ENCODE results near the gene BRD3OS.
A peak's percentile ranks its signal among the peaks of the same experiment; 100 is the strongest.

BRD3OS gene

DNA sequence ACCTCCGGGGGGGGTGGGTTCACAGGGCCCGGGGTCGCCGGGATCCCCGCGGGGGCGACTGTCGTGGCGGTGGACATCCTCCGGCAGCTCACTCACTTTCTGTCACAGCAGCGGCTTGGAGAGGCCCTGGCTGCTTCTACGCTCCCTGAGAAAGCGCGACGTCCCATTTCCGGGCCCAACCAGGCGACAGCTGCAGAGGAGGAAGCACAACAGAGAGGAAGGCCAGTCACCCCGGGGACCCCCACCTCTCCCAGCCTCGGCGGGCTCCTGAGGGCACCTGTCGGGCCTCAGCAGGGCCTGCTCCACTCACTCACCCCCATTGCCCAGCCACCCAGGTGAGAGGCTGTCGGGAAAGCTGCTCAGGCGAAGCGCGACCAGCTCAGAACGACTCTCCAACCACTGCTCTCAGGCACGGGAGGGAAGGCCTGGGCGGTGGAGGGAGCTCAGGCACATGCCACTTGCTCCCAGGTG is 28.2 kb downstream of the BRD3OS start:
- H2BK15ac ChIP-seq (ENCODE audit: low read depth, poor library complexity, severe bottlenecking), result no peak overlapping the region
- no peak overlapping the region for H3K4me2 ChIP-seq (ENCODE audit: low read length, poor library complexity, severe bottlenecking)
- H3K27ac ChIP-seq (ENCODE audit: low read length, poor library complexity, severe bottlenecking), result no peak overlapping the region
- H2AFZ ChIP-seq (ENCODE audit: low read depth, low read length), result no peak overlapping the region
- H3K14ac ChIP-seq (ENCODE audit: low read length in 2 of 2), result peak overlapping the region in 1 of 2 experiments; percentile 19
- H3K9ac ChIP-seq (ENCODE audit: low read length), result no peak overlapping the region
- no peak overlapping the region for H3K4me3 ChIP-seq (ENCODE audit: insufficient read depth in 1 of 2, low read depth in 1 of 2, low read length in 2 of 2)
- H3K9me3 ChIP-seq (ENCODE audit: control insufficient read depth, low read length), result no peaks in the 10 kb centered on the region
- H3K4me1 ChIP-seq (ENCODE audit: control insufficient read depth, insufficient read depth, low read depth, low read length), result peaks cover 43% of the 10 kb centered on the region
- no peak overlapping the region for H3K23ac ChIP-seq (ENCODE audit: low read length in 2 of 2)
- H4K8ac ChIP-seq (ENCODE audit: low read length), result no peak overlapping the region
- whole genome bisulfite sequencing, result 91% methylated on average over 28 of the region's 28 CpGs
- H3K27me3 ChIP-seq (ENCODE audit: control insufficient read depth in 1 of 2, insufficient read depth in 1 of 2, low read length in 2 of 2), result no peaks in the 10 kb centered on the region
- no peak overlapping the region for H2BK120ac ChIP-seq (ENCODE audit: low read depth, low read length)
- no peak for DNase-seq
- H2AK5ac ChIP-seq (ENCODE audit: low read length, severe bottlenecking), result no peak overlapping the region
- no peak overlapping the region for H2BK5ac ChIP-seq (ENCODE audit: low read depth, low read length, poor library complexity, severe bottlenecking)
- no peak overlapping the region for H3K18ac ChIP-seq (ENCODE audit: low read depth in 1 of 2, low read length in 2 of 2)
- peaks cover 43 to 78% of the 10 kb centered on the region in 2 experiments for H3K36me3 ChIP-seq (ENCODE audit: control insufficient read depth in 1 of 2, insufficient read depth in 2 of 2, low read depth in 1 of 2, low read length in 2 of 2)
- no peak overlapping the region for H2BK12ac ChIP-seq (ENCODE audit: low read length in 2 of 2)
- peaks cover 51% of the 10 kb centered on the region for H3K79me1 ChIP-seq (replicated peaks; ENCODE audit: low read length, poor library complexity, severe bottlenecking)
- no peak overlapping the region for H4K91ac ChIP-seq (ENCODE audit: low read length)
- H3K4ac ChIP-seq (ENCODE audit: low read depth in 1 of 2, low read length in 2 of 2), result no peak overlapping the region

DNA sequence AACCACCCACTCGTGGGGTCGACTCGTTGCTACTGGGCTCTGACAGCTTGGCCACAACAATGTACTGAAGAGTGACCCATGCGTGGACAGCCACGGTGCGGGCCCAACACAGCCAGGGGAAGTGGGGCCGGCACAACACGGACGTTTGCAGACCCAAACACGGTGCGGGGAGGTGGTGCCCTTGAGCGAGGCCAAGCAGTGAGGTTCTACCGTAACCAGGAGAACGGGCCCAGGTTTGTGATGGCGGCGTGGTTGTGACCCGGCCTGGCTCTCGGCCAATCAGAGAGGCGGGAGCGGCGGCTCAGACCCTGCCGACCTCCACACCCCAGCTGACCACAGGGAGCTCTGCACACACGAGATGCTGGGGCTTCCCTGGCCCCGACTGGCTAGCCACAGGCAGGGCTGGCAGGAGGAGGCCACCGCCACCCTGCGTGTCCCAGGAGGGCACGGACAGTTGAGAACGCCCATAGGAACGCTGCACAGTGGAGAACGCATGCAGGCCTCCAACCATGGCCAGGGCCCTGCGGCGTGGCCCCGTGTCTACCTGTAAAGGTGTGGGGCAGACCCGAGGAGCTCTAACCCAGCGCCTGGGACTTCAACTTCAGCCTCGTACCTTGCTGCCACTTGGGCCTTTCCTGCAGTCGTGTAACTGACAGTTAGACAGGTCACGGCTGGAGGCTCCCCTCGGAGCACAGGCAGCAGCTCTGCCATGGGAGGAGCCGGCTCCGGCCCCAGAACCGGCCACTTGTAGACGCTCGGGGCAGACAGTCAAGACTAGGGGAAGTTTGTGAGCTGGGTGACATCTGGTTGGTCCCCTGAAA is 28.9 kb downstream of the BRD3OS start:
- H3K4me3 ChIP-seq (ENCODE audit: insufficient read depth in 1 of 2, low read depth in 1 of 2, low read length in 2 of 2), result no peak overlapping the region
- no peak overlapping the region for H3K23ac ChIP-seq (ENCODE audit: low read length in 2 of 2)
- H4K91ac ChIP-seq (ENCODE audit: low read length), result no peak overlapping the region
- H3K14ac ChIP-seq (ENCODE audit: low read length in 2 of 2), result peak overlapping the region in 1 of 2 experiments; percentile 19
- no peaks in the 10 kb centered on the region for H3K9me3 ChIP-seq (ENCODE audit: control insufficient read depth, low read length)
- 94% methylated on average over 41 of the region's 44 CpGs for WGBS
- no peak for DNase-seq
- no peak overlapping the region for H2BK15ac ChIP-seq (ENCODE audit: low read depth, poor library complexity, severe bottlenecking)
- H2BK12ac ChIP-seq (ENCODE audit: low read length in 2 of 2), result no peak overlapping the region
- H3K9ac ChIP-seq (ENCODE audit: low read length), result no peak overlapping the region
- no peaks in the 10 kb centered on the region for H3K27me3 ChIP-seq (ENCODE audit: control insufficient read depth in 1 of 2, insufficient read depth in 1 of 2, low read length in 2 of 2)
- H3K27ac ChIP-seq (ENCODE audit: low read length, poor library complexity, severe bottlenecking), result no peak overlapping the region
- H3K4me2 ChIP-seq (ENCODE audit: low read length, poor library complexity, severe bottlenecking), result no peak overlapping the region
- H3K79me1 ChIP-seq (replicated peaks; ENCODE audit: low read length, poor library complexity, severe bottlenecking), result peaks cover 53% of the 10 kb centered on the region
- H3K36me3 ChIP-seq (ENCODE audit: control insufficient read depth in 1 of 2, insufficient read depth in 2 of 2, low read depth in 1 of 2, low read length in 2 of 2), result peaks cover 35 to 73% of the 10 kb centered on the region in 2 experiments
- H2AFZ ChIP-seq (ENCODE audit: low read depth, low read length), result no peak overlapping the region
- peaks cover 45% of the 10 kb centered on the region for H3K4me1 ChIP-seq (ENCODE audit: control insufficient read depth, insufficient read depth, low read depth, low read length)
- no peak overlapping the region for H4K8ac ChIP-seq (ENCODE audit: low read length)
- H3K4ac ChIP-seq (ENCODE audit: low read depth in 1 of 2, low read length in 2 of 2), result no peak overlapping the region
- H2AK5ac ChIP-seq (ENCODE audit: low read length, severe bottlenecking), result no peak overlapping the region
- no peak overlapping the region for H3K18ac ChIP-seq (ENCODE audit: low read depth in 1 of 2, low read length in 2 of 2)
- no peak overlapping the region for H2BK120ac ChIP-seq (ENCODE audit: low read depth, low read length)
- H2BK5ac ChIP-seq (ENCODE audit: low read depth, low read length, poor library complexity, severe bottlenecking), result no peak overlapping the region

DNA sequence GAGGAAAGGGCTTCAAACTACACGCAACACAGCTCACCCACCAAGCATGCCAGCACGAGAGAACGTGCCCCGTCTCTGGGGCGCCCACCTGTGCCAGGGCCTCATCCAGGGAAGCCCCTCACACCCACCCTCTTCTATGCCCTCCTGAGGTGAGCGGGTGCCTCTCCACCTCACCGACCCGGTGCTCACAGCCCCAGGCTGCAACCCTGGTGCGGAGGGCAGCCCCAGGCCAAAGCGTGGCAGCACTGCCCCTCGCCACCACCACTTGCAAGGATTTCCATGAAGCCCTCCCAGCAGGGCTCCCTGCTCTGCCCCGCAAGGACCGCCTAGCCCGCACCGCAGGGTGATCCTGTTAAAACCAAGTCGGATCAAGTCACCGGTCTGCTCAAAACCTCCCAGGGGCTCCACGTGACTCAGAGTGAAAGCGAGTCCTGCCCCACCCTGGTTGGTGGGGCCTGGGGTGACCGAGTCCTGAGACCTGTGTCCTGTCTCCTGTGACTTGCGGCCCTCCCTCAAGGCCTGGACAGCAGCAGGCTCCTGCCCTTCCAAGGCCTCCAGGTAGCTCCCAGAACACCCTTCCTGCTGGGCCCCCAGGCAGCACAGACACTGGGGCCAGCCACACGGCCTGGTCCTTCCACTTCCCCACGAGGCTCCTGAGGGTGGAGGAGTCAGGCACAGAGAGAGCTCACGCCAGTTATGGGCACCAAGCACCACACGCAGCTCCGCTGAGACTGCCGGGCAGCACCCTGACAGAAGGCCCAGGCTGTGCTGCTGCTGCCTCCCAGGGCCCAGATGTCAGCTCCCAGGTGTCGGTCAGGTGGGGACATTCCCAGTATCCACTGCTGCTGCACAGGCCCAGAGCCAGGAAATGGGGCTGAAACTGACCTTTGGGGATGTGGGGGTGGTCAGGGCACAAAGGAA is 29.9 kb downstream of the BRD3OS start:
- no peaks in the 10 kb centered on the region for H3K27me3 ChIP-seq (ENCODE audit: control insufficient read depth in 1 of 2, insufficient read depth in 1 of 2, low read length in 2 of 2)
- no peak overlapping the region for H3K27ac ChIP-seq (ENCODE audit: low read length, poor library complexity, severe bottlenecking)
- WGBS, result 94% methylated on average over 28 of the region's 28 CpGs
- H2AK5ac ChIP-seq (ENCODE audit: low read length, severe bottlenecking), result no peak overlapping the region
- no peak overlapping the region for H2BK5ac ChIP-seq (ENCODE audit: low read depth, low read length, poor library complexity, severe bottlenecking)
- H3K9me3 ChIP-seq (ENCODE audit: control insufficient read depth, low read length), result no peaks in the 10 kb centered on the region
- no peak overlapping the region for H2BK12ac ChIP-seq (ENCODE audit: low read length in 2 of 2)
- H2AFZ ChIP-seq (ENCODE audit: low read depth, low read length), result no peak overlapping the region
- H3K4me1 ChIP-seq (ENCODE audit: control insufficient read depth, insufficient read depth, low read depth, low read length), result peaks cover 52% of the 10 kb centered on the region
- H3K4ac ChIP-seq (ENCODE audit: low read depth in 1 of 2, low read length in 2 of 2), result no peak overlapping the region
- peaks cover 25 to 68% of the 10 kb centered on the region in 2 experiments for H3K36me3 ChIP-seq (ENCODE audit: control insufficient read depth in 1 of 2, insufficient read depth in 2 of 2, low read depth in 1 of 2, low read length in 2 of 2)
- no peak overlapping the region for H3K18ac ChIP-seq (ENCODE audit: low read depth in 1 of 2, low read length in 2 of 2)
- H2BK15ac ChIP-seq (ENCODE audit: low read depth, poor library complexity, severe bottlenecking), result no peak overlapping the region
- peaks cover 49% of the 10 kb centered on the region for H3K79me1 ChIP-seq (replicated peaks; ENCODE audit: low read length, poor library complexity, severe bottlenecking)
- no peak for DNase-seq
- no peak overlapping the region for H4K8ac ChIP-seq (ENCODE audit: low read length)
- no peak overlapping the region for H3K14ac ChIP-seq (ENCODE audit: low read length in 2 of 2)
- H4K91ac ChIP-seq (ENCODE audit: low read length), result no peak overlapping the region
- no peak overlapping the region for H3K4me2 ChIP-seq (ENCODE audit: low read length, poor library complexity, severe bottlenecking)
- H3K9ac ChIP-seq (ENCODE audit: low read length), result peak overlapping the region; percentile 23
- no peak overlapping the region for H2BK120ac ChIP-seq (ENCODE audit: low read depth, low read length)
- H3K23ac ChIP-seq (ENCODE audit: low read length in 2 of 2), result no peak overlapping the region
- peak overlapping the region in 1 of 2 experiments; percentile 26 for H3K4me3 ChIP-seq (ENCODE audit: insufficient read depth in 1 of 2, low read depth in 1 of 2, low read length in 2 of 2)

- H3K9me3 ChIP-seq (ENCODE audit: control insufficient read depth, low read length), result no peaks in the 10 kb centered on the region
- H3K9ac ChIP-seq (ENCODE audit: low read length), result peak overlapping the region; percentile 41
- peaks cover 20 to 60% of the 10 kb centered on the region in 2 experiments for H3K36me3 ChIP-seq (ENCODE audit: control insufficient read depth in 1 of 2, insufficient read depth in 2 of 2, low read depth in 1 of 2, low read length in 2 of 2)
- no peak overlapping the region for H3K4ac ChIP-seq (ENCODE audit: low read depth in 1 of 2, low read length in 2 of 2)
- H2BK120ac ChIP-seq (ENCODE audit: low read depth, low read length), result no peak overlapping the region
- H4K91ac ChIP-seq (ENCODE audit: low read length), result no peak overlapping the region
- H2AK5ac ChIP-seq (ENCODE audit: low read length, severe bottlenecking), result no peak overlapping the region
- WGBS, result 92% methylated on average over 13 of the region's 13 CpGs
- H4K8ac ChIP-seq (ENCODE audit: low read length), result no peak overlapping the region
- H3K27me3 ChIP-seq (ENCODE audit: control insufficient read depth in 1 of 2, insufficient read depth in 1 of 2, low read length in 2 of 2), result no peaks in the 10 kb centered on the region
- H3K18ac ChIP-seq (ENCODE audit: low read depth in 1 of 2, low read length in 2 of 2), result no peak overlapping the region
- H3K79me1 ChIP-seq (replicated peaks; ENCODE audit: low read length, poor library complexity, severe bottlenecking), result peaks cover 49% of the 10 kb centered on the region
- H3K4me1 ChIP-seq (ENCODE audit: control insufficient read depth, insufficient read depth, low read depth, low read length), result peaks cover 59% of the 10 kb centered on the region
- no peak overlapping the region for H3K23ac ChIP-seq (ENCODE audit: low read length in 2 of 2)
- no peak overlapping the region for H2BK15ac ChIP-seq (ENCODE audit: low read depth, poor library complexity, severe bottlenecking)
- no peak for DNase-seq
- no peak overlapping the region for H3K27ac ChIP-seq (ENCODE audit: low read length, poor library complexity, severe bottlenecking)
- H2BK5ac ChIP-seq (ENCODE audit: low read depth, low read length, poor library complexity, severe bottlenecking), result no peak overlapping the region
- no peak overlapping the region for H3K14ac ChIP-seq (ENCODE audit: low read length in 2 of 2)
- H3K4me2 ChIP-seq (ENCODE audit: low read length, poor library complexity, severe bottlenecking), result no peak overlapping the region
- H2BK12ac ChIP-seq (ENCODE audit: low read length in 2 of 2), result no peak overlapping the region
- peak overlapping the region in 1 of 2 experiments; percentile 55 for H3K4me3 ChIP-seq (ENCODE audit: insufficient read depth in 1 of 2, low read depth in 1 of 2, low read length in 2 of 2)
- H2AFZ ChIP-seq (ENCODE audit: low read depth, low read length), result no peak overlapping the region
These were observed 30.7 kb downstream of the BRD3OS start for GRCh38 chr9:134055981-134056461.
